K562 (cell line): ENCODE data around the gene HKDC1. TPM values are rescaled to one million over a fixed set of nuclear protein-coding genes. Genes with fewer than 3 reads are reported as not detected.

ENCODE experiments used
- BHLHE40 ChIP-seq: IDR thresholded peaks from 2 replicates; pipeline ENCODE4 v1.6.1; 2011; ENCODE audit warnings: low read length, improper control_type of control experiment
- CTBP1 ChIP-seq: fragments of 450-650 bp; IDR thresholded peaks from 2 replicates; pipeline ENCODE4 v1.6.1; 2016; ENCODE audit warnings: borderline replicate concordance
- CXXC5 ChIP-seq: fragments of 250-450 bp; sonication (Bioruptor Pico); IDR thresholded peaks from 2 replicates; pipeline ENCODE4 v1.8.0; 2022; ENCODE audit warnings: inconsistent platforms, mild to moderate bottlenecking, moderate library complexity
- ETV1 ChIP-seq: fragments of 450-650 bp; conservative IDR thresholded peaks from 2 replicates; pipeline ENCODE4 v1.6.1; 2016; ENCODE audit warnings: missing genetic modification characterization, control low read depth, low read depth, missing compliant biosample characterization
- GTF2E2 ChIP-seq: fragments of 200-800 bp; sonication (Bioruptor generic); IDR thresholded peaks from 2 replicates; pipeline ENCODE4 v1.6.1; 2016; ENCODE audit warnings: missing genetic modification characterization, missing compliant biosample characterization
- HDAC1 ChIP-seq, 2 experiments: fragments of 450-650 bp; IDR thresholded peaks; 2 replicates each; pipeline ENCODE4 v1.6.1; 2016 to 2017; ENCODE audit warnings: inconsistent platforms in 1 of 2, mild to moderate bottlenecking in 1 of 2, moderate library complexity in 1 of 2
- HDAC8 ChIP-seq: fragments of 450-650 bp; IDR thresholded peaks from 2 replicates; pipeline ENCODE4 v1.6.1; 2016; ENCODE audit warnings: mild to moderate bottlenecking, missing genetic modification characterization, moderate library complexity, missing compliant biosample characterization
- MTF1 ChIP-seq: fragments of 250-450 bp; sonication (Bioruptor Pico); IDR thresholded peaks from 2 replicates; pipeline ENCODE4 v1.9.0; 2021; ENCODE audit warnings: moderate library complexity, mild to moderate bottlenecking, inconsistent platforms, borderline replicate concordance
- SMARCC2 ChIP-seq: fragments of 450-650 bp; IDR thresholded peaks from 2 replicates; pipeline ENCODE4 v1.6.1; 2017; ENCODE audit warnings: antibody characterized with exemption, moderate library complexity, mild to moderate bottlenecking, low read depth
- SPI1 ChIP-seq: IDR thresholded peaks from 2 replicates; pipeline ENCODE4 v1.6.1; 2011; ENCODE audit warnings: low read depth, low read length, control low read depth, borderline replicate concordance
- SUPT5H ChIP-seq: fragments of 450-650 bp; IDR thresholded peaks from 2 replicates; pipeline ENCODE4 v1.6.1; 2016
- TAL1 ChIP-seq: fragments of 450-650 bp; IDR thresholded peaks from 2 replicates; pipeline ENCODE4 v1.6.1; 2016; ENCODE audit warnings: mild to moderate bottlenecking
- TFAP4 ChIP-seq: sonication (generic); formaldehyde crosslinking; IDR thresholded peaks from 2 replicates; pipeline ENCODE4 v1.8.0; 2022; ENCODE audit warnings: missing genetic modification reagents, mild to moderate bottlenecking, moderate library complexity, borderline replicate concordance
- THAP12 ChIP-seq: fragments of 250-450 bp; sonication (Bioruptor Pico); IDR thresholded peaks from 2 replicates; pipeline ENCODE4 v1.9.0; 2021; ENCODE audit warnings: mild to moderate bottlenecking, inconsistent platforms
- TSC22D4 ChIP-seq: fragments of 450-650 bp; IDR thresholded peaks from 2 replicates; pipeline ENCODE4 v1.6.1; 2016; ENCODE audit warnings: missing genetic modification characterization, missing biosample characterization, control low read depth
- ZNF384 ChIP-seq: IDR thresholded peaks from 2 replicates; pipeline ENCODE4 v1.6.1; 2012; ENCODE audit warnings: low read depth, low read length, improper control_type of control experiment
- ZNF445 ChIP-seq: fragments of 250-450 bp; sonication (Bioruptor Pico); IDR thresholded peaks from 2 replicates; pipeline ENCODE4 v1.4.0; 2020; ENCODE audit warnings: low read depth, mild to moderate bottlenecking, moderate library complexity
- polyA plus RNA-seq, 8 experiments: library from polyadenylated mRNA; depleted of rRNA in 4 of 8; stranded (reverse) in 5 of 8; unstranded in 3 of 8; fragments of >200 nt; fragmentation: Nextera tagmentation in 2 of 8; fragmentation: Illumina TruSeq in 1 of 8; extraction: Ambion mirVana in 2 of 8; extraction: Trizol in 1 of 8; gene quantifications; 2 replicates each; pipeline versions ENCODE4 v1.2.1 to v1.2.3, GENCODE V29; 2011 to 2014; ENCODE audit warnings: inconsistent platforms in 1 of 8, missing spikeins in 1 of 8
- total RNA-seq, 7 experiments: library from RNA; depleted of rRNA in 6 of 7; stranded (reverse); fragments of >200 nt in 6 of 7; fragmentation: Illumina TruSeq in 2 of 7; extraction: Trizol in 2 of 7; gene quantifications; 2 replicates each; pipeline versions ENCODE4 v1.2.1 to v1.2.3, GENCODE V29; 2011 to 2021; ENCODE audit warnings: low replicate concordance in 1 of 7
- TF ChIP-seq, protein P1 (sequence below): fragments of 250-450 bp; sonication (Bioruptor Pico); IDR thresholded peaks from 2 replicates; pipeline ENCODE4 v1.4.0; 2020; ENCODE audit warnings: mild to moderate bottlenecking, moderate library complexity
- TF ChIP-seq, protein P2 (sequence below): fragments of 450-650 bp; IDR thresholded peaks from 2 replicates; pipeline ENCODE4 v1.6.1; 2017; ENCODE audit warnings: antibody characterized with exemption

HKDC1 gene
- total and polyA plus RNA-seq, 9 of the 15 experiments (the other 6 are each of a cell fraction or from before 2014, with no cell fraction given): 0.04 to 0.22 (median 0.11) TPM; not detected in 5

DNA sequence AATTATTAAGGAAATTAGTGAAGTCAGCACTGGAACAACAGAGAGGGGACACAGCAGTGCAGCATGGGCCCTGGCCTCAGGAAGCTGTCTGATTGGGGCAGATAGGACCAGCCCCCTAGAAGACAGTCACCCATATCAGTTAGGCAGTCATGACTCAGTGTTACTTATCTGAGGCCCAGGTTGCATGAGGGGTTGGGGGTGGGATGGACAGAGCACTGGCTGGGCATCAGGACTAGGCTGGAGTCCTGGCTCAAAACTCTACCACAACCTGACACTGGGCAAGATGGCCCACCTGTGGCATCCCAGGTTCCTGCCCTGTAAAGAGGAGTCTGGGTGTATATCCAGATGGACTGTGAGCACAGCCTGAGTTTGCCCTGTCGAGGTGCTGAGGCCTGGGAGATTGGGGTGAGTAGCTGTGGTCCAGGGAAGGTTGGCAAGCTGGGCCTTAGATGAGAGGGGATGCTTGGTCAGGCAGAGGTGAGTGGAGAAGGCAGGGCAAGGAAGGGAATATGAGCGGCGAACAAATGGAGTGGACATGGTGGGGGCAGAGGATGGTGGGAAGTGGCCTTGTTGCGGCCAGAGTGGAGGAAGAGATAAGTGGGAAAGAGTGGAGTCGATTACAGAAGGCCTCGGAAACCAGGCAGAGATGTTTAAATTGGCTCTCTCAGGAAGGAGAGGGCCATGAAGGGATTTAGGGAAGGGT is 95.6 kb downstream of the HKDC1 start (continued):
- TF ChIP-seq, protein P1, sequence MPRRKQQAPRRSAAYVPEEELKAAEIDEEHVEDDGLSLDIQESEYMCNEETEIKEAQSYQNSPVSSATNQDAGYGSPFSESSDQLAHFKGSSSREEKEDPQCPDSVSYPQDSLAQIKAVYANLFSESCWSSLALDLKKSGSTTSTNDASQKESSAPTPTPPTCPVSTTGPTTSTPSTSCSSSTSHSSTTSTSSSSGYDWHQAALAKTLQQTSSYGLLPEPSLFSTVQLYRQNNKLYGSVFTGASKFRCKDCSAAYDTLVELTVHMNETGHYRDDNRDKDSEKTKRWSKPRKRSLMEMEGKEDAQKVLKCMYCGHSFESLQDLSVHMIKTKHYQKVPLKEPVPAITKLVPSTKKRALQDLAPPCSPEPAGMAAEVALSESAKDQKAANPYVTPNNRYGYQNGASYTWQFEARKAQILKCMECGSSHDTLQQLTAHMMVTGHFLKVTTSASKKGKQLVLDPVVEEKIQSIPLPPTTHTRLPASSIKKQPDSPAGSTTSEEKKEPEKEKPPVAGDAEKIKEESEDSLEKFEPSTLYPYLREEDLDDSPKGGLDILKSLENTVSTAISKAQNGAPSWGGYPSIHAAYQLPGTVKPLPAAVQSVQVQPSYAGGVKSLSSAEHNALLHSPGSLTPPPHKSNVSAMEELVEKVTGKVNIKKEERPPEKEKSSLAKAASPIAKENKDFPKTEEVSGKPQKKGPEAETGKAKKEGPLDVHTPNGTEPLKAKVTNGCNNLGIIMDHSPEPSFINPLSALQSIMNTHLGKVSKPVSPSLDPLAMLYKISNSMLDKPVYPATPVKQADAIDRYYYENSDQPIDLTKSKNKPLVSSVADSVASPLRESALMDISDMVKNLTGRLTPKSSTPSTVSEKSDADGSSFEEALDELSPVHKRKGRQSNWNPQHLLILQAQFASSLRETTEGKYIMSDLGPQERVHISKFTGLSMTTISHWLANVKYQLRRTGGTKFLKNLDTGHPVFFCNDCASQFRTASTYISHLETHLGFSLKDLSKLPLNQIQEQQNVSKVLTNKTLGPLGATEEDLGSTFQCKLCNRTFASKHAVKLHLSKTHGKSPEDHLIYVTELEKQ (CRISPR knock-in tag): 0 out of 2 replicates have a peak, but pooled peaks have one; percentile 2
- TF ChIP-seq HDAC8: peak; percentile 34; the same call in 1 of the 2 replicates
- peak; percentile 86 for TF ChIP-seq SMARCC2
- peak; percentile 40; the same call in 1 of the 2 replicates for TF ChIP-seq THAP12
- TF ChIP-seq TFAP4 (CRISPR knock-in tag): peak; percentile 83; the same call in 1 of the 2 replicates
- TF ChIP-seq HDAC1 (IDR thresholded peaks at IDR 0.05): peak in 1 of 2 experiments; percentile 94; a peak in 2 of 4 replicates
- no peak for TF ChIP-seq ZNF445 (CRISPR knock-in tag)
- TF ChIP-seq GTF2E2 (tag): no peak
- peak; percentile 71; the same call in 1 of the 2 replicates for TF ChIP-seq SPI1
- TF ChIP-seq ZNF384: 0 out of 2 replicates have a peak, but pooled peaks have one; percentile 18
- TF ChIP-seq CXXC5 (CRISPR knock-in tag): peak; percentile 52
- peak; percentile 70; the same call in 1 of the 2 replicates for TF ChIP-seq TSC22D4
- TF ChIP-seq, protein P2, sequence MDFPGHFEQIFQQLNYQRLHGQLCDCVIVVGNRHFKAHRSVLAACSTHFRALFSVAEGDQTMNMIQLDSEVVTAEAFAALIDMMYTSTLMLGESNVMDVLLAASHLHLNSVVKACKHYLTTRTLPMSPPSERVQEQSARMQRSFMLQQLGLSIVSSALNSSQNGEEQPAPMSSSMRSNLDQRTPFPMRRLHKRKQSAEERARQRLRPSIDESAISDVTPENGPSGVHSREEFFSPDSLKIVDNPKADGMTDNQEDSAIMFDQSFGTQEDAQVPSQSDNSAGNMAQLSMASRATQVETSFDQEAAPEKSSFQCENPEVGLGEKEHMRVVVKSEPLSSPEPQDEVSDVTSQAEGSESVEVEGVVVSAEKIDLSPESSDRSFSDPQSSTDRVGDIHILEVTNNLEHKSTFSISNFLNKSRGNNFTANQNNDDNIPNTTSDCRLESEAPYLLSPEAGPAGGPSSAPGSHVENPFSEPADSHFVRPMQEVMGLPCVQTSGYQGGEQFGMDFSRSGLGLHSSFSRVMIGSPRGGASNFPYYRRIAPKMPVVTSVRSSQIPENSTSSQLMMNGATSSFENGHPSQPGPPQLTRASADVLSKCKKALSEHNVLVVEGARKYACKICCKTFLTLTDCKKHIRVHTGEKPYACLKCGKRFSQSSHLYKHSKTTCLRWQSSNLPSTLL: peak; percentile 77; the same call in 1 of the 2 replicates
- TF ChIP-seq TAL1: peak; percentile 90
- TF ChIP-seq BHLHE40: peak; percentile 47; the same call in 1 of the 2 replicates
- TF ChIP-seq ETV1 (tag): 0 out of 2 replicates have a peak, but pooled peaks have one; percentile 8
- peak; percentile 91 for TF ChIP-seq SUPT5H
- TF ChIP-seq CTBP1: peak; percentile 84
- peak; percentile 81; the same call in 1 of the 2 replicates for TF ChIP-seq MTF1 (CRISPR knock-in tag)
